HFFc6 (cell line): ENCODE measurements around the gene GALNT5. TPM values are rescaled to one million over a fixed set of nuclear protein-coding genes. Genes with fewer than 3 reads are reported as not detected.
"Not testable (repeated sequence)": the region's sequence is repeated elsewhere in the genome, so short reads cannot be mapped to it uniquely, and the experiment has no call there.

Experiments used
- DNase-seq: peaks from one replicate; pipeline ENCODE4 v3.0.0-alpha.2; 2018
- H3K27ac Mint-ChIP-seq: 2 replicates; pipeline ENCODE4 v1.8.0; 2020; ENCODE audit warnings: mild to moderate bottlenecking, mixed read lengths
- H3K27me3 Mint-ChIP-seq: 2 replicates; pipeline ENCODE4 v1.8.0; 2021; ENCODE audit warnings: mild to moderate bottlenecking, moderate library complexity, mixed read lengths; ENCODE audit not compliant: insufficient read depth
- H3K36me3 Mint-ChIP-seq: 2 replicates; pipeline ENCODE4 v1.8.0; 2021; ENCODE audit warnings: low read depth, mixed read lengths
- H3K4me1 Mint-ChIP-seq: 2 replicates; pipeline ENCODE4 v1.8.0; 2020; ENCODE audit warnings: low read depth, mixed read lengths
- H3K4me3 Mint-ChIP-seq: 2 replicates; pipeline ENCODE4 v1.8.0; 2020; ENCODE audit warnings: mild to moderate bottlenecking, moderate library complexity, mixed read lengths
- H3K9me3 Mint-ChIP-seq: 2 replicates; pipeline ENCODE4 v1.8.0; 2020; ENCODE audit warnings: mild to moderate bottlenecking, mixed read lengths
- CTCF ChIP-seq: fragments of 200-600 bp; sonication (generic); IDR thresholded peaks from 2 replicates; pipeline ENCODE4 v1.5.0; 2021; ENCODE audit warnings: antibody characterized with exemption, mild to moderate bottlenecking
- total RNA-seq, 6 experiments: library from RNA; stranded (reverse); fragmentation: NEBNext Ultra II Directional; extraction: Animal tissue kit (Norgen Biotek cat#: 25700); gene quantifications; 2 replicates in 1 of 6; 3 replicates in 5 of 6; pipeline ENCODE4 v1.2.3, GENCODE V29; 2021

GALNT5 gene
- total RNA-seq, 6 experiments from 2014 or later: 27.6 to 70.0 (median 63.0) TPM

- DNase-seq: no peak
- H3K27ac Mint-ChIP-seq: no peak overlapping the region
- no peaks in the 10 kb centered on the region for H3K27me3 Mint-ChIP-seq
- H3K4me3 Mint-ChIP-seq: no peak overlapping the region
- H3K4me1 Mint-ChIP-seq: no peaks in the 10 kb centered on the region
- no peaks in the 10 kb centered on the region for H3K36me3 Mint-ChIP-seq
- TF ChIP-seq CTCF: no peak
- no peaks in the 10 kb centered on the region for H3K9me3 Mint-ChIP-seq
Observed at GRCh38 chr2:157221394-157221988, 36.0 kb upstream of the GALNT5 start.

- no peaks in the 10 kb centered on the region for H3K9me3 Mint-ChIP-seq
- H3K27ac Mint-ChIP-seq: no peak overlapping the region
- no peak for TF ChIP-seq CTCF
- peaks cover 15% of the 10 kb centered on the region for H3K4me1 Mint-ChIP-seq
- DNase-seq: no peak
- no peak overlapping the region for H3K4me3 Mint-ChIP-seq
- H3K36me3 Mint-ChIP-seq: peaks cover 1% of the 10 kb centered on the region
- H3K27me3 Mint-ChIP-seq: no peaks in the 10 kb centered on the region
Observed at GRCh38 chr2:157223624-157224205, 33.8 kb upstream of the GALNT5 start.

GRCh38 chr2:157224448-157224847, 33.1 kb upstream of the GALNT5 start:
- DNase-seq, H3K27ac Mint-ChIP-seq, H3K9me3 Mint-ChIP-seq, H3K4me3 Mint-ChIP-seq, H3K27me3 Mint-ChIP-seq, H3K36me3 Mint-ChIP-seq: not testable (repeated sequence)
- H3K4me1 Mint-ChIP-seq: peaks cover 23% of the 10 kb centered on the region

GRCh38 chr2:157227592-157227991, 29.9 kb upstream of the GALNT5 start:
- Mint-ChIP-seq H3K27ac (no peak overlapping the region), H3K4me3 (no peak overlapping the region), H3K36me3 (peaks cover 9% of the 10 kb centered on the region), H3K9me3 (peaks cover 6% of the 10 kb centered on the region), H3K4me1 (peaks cover 52% of the 10 kb centered on the region), H3K27me3 (peaks cover 1% of the 10 kb centered on the region; the same call in 1 of the 2 replicates)
- DNase-seq: no peak
- TF ChIP-seq CTCF: no peak

- no peak for TF ChIP-seq CTCF
- Mint-ChIP-seq H3K27me3 (peaks cover 1% of the 10 kb centered on the region), H3K4me1 (peaks cover 65% of the 10 kb centered on the region), H3K36me3 (peaks cover 9% of the 10 kb centered on the region), H3K9me3 (peaks cover 6% of the 10 kb centered on the region), H3K27ac (peak overlapping the region; percentile 82), H3K4me3 (no peak overlapping the region)
- no peak for DNase-seq
Observed at GRCh38 chr2:157228946-157229345, 28.6 kb upstream of the GALNT5 start.

- peaks cover 70% of the 10 kb centered on the region for H3K4me1 Mint-ChIP-seq
- peaks cover 9% of the 10 kb centered on the region for H3K36me3 Mint-ChIP-seq
- peaks cover 1% of the 10 kb centered on the region for H3K27me3 Mint-ChIP-seq
- H3K9me3 Mint-ChIP-seq: peaks cover 6% of the 10 kb centered on the region
- peak overlapping the region; percentile 82 for H3K27ac Mint-ChIP-seq
- peak overlapping the region; percentile 11; the same call in 1 of the 2 replicates for H3K4me3 Mint-ChIP-seq
- peak; percentile 83 for DNase-seq
- no peak for TF ChIP-seq CTCF
Observed at GRCh38 chr2:157229572-157229971, 27.9 kb upstream of the GALNT5 start.
